Epithelial cell of proximal tubule (primary cell): Measurements from ENCODE around the gene CTNNA2. TPM values are rescaled to one million over a fixed set of nuclear protein-coding genes. Genes with fewer than 3 reads are reported as not detected.

Experiments
- DNase-seq: peaks from one replicate; pipeline ENCODE4 v3.0.0-alpha.2; 2011; ENCODE audit warnings: low read depth
- H3K4me3 ChIP-seq: 2 replicates; pipeline ENCODE4 v1.5.1; 2011; ENCODE audit warnings: low read depth, mild to moderate bottlenecking, low read length
- total RNA-seq: library from RNA; depleted of rRNA; stranded (reverse); fragments of >200 nt; gene quantifications from 2 replicates; pipeline ENCODE4 v1.2.3, GENCODE V29; 2015
- TF ChIP-seq, protein P1 (sequence below): conservative IDR thresholded peaks from 2 replicates; pipeline ENCODE4 v1.5.1; 2012; ENCODE audit warnings: low read depth, mild to moderate bottlenecking, low read length

CTNNA2 gene
- total RNA-seq, 1 donor from 2014 or later, result 0.06 TPM

DNA sequence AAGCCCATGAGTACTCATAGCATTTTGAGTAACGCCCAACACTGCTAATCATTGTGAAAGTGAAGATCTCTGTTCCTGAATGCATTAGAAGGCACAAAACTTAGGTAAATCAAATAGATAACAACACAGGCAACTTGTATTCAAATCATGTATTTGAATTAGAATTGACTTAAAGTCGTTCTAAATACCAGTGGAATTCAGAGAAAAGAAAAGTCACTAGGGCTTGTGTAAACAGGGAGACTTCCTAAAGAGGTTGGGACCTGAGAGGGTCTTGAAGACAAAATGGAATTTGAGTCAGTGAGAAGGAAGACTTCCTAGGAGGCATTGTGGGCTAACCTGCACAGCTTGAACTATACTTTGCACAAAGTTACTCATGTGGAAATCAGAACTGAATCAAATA lies 127.2 kb downstream of the CTNNA2 start:
- DNase-seq, result no peak
- TF ChIP-seq, protein P1, sequence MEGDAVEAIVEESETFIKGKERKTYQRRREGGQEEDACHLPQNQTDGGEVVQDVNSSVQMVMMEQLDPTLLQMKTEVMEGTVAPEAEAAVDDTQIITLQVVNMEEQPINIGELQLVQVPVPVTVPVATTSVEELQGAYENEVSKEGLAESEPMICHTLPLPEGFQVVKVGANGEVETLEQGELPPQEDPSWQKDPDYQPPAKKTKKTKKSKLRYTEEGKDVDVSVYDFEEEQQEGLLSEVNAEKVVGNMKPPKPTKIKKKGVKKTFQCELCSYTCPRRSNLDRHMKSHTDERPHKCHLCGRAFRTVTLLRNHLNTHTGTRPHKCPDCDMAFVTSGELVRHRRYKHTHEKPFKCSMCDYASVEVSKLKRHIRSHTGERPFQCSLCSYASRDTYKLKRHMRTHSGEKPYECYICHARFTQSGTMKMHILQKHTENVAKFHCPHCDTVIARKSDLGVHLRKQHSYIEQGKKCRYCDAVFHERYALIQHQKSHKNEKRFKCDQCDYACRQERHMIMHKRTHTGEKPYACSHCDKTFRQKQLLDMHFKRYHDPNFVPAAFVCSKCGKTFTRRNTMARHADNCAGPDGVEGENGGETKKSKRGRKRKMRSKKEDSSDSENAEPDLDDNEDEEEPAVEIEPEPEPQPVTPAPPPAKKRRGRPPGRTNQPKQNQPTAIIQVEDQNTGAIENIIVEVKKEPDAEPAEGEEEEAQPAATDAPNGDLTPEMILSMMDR, result no peak
- H3K4me3 ChIP-seq, result no peak overlapping the region

DNA sequence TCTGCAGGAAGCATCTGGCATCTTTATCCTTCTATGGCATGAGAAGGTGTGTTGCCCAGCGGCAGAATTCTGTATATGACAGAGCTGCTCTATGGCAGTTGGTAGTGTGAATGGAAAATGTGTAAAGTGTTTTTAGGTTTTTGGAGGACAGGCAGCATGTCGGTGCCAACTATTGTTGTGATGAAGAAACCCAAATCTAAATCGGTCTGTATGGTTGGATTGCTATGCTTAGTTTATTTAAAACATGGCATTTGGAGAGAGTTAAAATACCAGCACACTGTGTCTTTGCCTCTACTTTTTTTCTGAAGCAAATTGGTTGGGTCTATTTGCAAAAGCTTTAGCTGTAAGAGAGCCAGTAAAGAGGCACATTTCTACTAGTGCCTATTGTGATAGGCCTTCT lies 136.7 kb downstream of the CTNNA2 start:
- TF ChIP-seq, protein P1, result no peak
- no peak overlapping the region for H3K4me3 ChIP-seq
- no peak for DNase-seq

- TF ChIP-seq, protein P1, result no peak
- no peak for DNase-seq
- H3K4me3 ChIP-seq, result no peak overlapping the region
These were observed 147.7 kb downstream of the CTNNA2 start for GRCh38 chr2:79660557-79660956.

DNA sequence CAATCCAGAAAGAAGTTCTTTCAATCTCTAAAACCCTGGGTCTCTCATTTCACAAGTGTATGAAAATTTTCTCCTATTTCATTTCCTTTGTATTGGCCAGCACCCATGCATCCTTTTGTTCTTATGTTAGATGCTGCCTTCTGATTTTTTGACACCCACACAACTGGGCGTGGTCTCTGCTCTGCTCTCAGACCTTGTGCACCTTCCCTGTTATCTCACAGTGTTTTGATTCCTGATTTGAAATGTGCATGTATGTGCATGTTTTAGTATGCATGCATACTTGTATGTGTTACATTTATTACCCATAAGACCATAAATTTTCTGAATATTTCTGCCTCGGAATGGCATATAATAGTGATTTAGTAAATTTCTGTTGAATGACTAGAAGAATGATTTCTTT lies 152.2 kb downstream of the CTNNA2 start:
- DNase-seq, result no peak
- TF ChIP-seq, protein P1, result no peak
- H3K4me3 ChIP-seq, result no peak overlapping the region

DNA sequence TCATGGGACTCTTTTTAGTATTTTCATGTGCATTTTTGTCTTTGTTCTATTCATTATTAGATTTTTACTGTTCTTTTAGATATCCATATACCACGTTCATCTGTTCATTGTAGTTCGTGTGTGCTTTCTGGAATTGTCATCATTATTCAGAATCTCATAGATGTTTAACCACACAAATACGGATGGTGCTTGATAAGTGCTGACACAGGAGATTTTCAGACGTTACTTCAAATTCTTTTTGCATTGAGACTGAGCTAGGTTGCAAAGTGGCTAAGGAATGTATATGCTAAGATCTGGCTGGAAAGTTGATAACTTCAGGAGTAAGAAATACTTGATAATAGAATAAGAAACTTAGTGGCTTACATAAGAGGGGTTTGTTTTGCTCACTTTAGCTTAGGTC lies 153.6 kb downstream of the CTNNA2 start:
- TF ChIP-seq, protein P1, result no peak
- DNase-seq, result no peak
- H3K4me3 ChIP-seq, result no peak overlapping the region

DNA sequence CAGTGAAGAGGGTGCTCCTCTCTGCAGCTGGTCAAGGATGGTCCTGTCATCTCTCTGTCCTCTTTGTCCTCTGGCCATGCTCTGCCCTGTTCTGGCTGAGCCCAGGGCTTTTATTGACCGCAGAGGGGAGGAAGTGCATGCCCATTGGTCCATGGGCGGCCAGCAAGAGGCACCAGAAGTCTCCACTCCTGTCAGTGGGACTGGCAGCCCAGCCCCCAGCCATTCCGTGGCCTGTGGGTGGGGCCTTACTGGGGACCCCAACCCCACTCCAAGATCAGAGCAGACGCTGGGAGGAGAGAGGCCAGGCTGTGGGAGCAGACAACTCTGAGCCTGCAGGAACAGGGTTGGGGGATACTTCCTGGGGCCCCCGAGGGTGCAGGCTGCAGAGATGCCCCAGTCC lies 156.9 kb downstream of the CTNNA2 start:
- TF ChIP-seq, protein P1, result no peak
- no peak overlapping the region for H3K4me3 ChIP-seq
- no peak for DNase-seq

- no peak overlapping the region for H3K4me3 ChIP-seq
- no peak for DNase-seq
- TF ChIP-seq, protein P1, result no peak
These were observed 157.3 kb downstream of the CTNNA2 start for GRCh38 chr2:79670198-79670597.
